Stimulated activated naive CD8-positive, alpha-beta T cell treated with anti-CD3 and anti-CD28 coated beads, Interleukin-15, Interleukin-2, amounts not matched to agents 100 ng/mL and 50 ng/mL, for 24 hours (primary cell): ENCODE results near the gene GRAMD2A.
"Not testable (repeated sequence)": the region's sequence is repeated elsewhere in the genome, so short reads cannot be mapped to it uniquely, and the experiment has no call there.

Experiments used
- H3K27ac Mint-ChIP-seq: one replicate; pipeline ENCODE4 v1.8.0; 2021; ENCODE audit warnings: mild to moderate bottlenecking, mixed read lengths
- H3K27me3 Mint-ChIP-seq: one replicate; pipeline ENCODE4 v1.8.0; 2021; ENCODE audit warnings: mixed read lengths
- H3K36me3 Mint-ChIP-seq: one replicate; pipeline ENCODE4 v1.8.0; 2021; ENCODE audit warnings: low read depth, mixed read lengths
- H3K4me1 Mint-ChIP-seq: one replicate; pipeline ENCODE4 v1.8.0; 2021; ENCODE audit warnings: low read depth, mixed read lengths
- H3K4me3 Mint-ChIP-seq: one replicate; pipeline ENCODE4 v1.8.0; 2021; ENCODE audit warnings: mild to moderate bottlenecking, mixed read lengths
- H3K9me3 Mint-ChIP-seq: one replicate; pipeline ENCODE4 v1.8.0; 2021; ENCODE audit warnings: mixed read lengths

GRAMD2A gene

DNA sequence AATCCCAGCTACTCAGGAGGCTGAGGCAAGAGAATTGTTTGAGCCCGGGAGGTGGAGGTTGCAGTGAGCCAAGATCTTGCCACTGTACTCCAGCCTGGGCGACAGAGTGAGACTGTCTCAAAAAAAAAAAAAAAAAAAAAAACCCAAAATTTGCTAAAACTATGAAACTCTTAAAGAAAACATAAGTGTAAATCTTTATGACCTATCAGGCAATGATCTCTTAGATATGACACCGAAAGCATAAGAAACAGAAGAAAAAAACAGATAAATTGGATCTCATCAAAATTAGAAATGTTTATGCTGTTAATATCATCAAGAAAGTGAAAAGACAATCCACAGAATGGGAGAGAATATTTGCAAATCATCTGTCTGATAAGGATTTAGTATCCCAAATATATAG, 15.3 kb downstream of the GRAMD2A start:
- Mint-ChIP-seq H3K9me3 (no peaks in the 10 kb centered on the region), H3K27me3 (peaks cover 37% of the 10 kb centered on the region), H3K4me1 (no peaks in the 10 kb centered on the region), H3K4me3 (no peak overlapping the region), H3K27ac (no peak overlapping the region), H3K36me3 (no peaks in the 10 kb centered on the region)

DNA sequence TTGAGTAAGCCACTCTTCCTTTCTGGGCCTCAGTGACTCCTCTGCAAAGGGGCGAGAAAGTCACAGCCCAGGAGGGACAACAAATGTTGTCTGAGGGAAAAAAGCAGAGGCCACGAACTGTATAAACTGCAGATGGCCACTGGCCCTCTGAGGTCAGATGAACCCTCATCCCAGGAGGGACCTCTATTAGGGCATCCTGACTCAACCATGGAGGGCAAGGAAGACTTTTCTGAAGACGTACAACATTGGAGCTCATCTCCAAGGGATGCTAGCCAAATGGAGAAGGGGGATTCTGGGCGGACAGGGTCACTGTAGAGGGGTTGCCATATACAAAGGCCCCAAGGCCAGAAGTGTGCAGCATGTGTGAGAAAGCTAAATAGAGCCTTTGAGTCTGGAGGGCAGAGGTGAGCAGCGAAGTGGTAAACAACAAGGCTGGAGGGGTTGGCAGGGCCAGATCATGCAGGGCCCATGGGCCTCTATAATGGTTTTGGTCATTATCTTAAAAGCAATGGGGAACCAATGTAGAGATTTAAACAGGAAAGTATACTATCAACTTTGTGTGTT, 16.7 kb downstream of the GRAMD2A start:
- peaks cover 37% of the 10 kb centered on the region for H3K27me3 Mint-ChIP-seq
- no peak overlapping the region for H3K27ac Mint-ChIP-seq
- H3K4me1 Mint-ChIP-seq, result no peaks in the 10 kb centered on the region
- H3K4me3 Mint-ChIP-seq, result no peak overlapping the region
- no peaks in the 10 kb centered on the region for H3K9me3 Mint-ChIP-seq
- no peaks in the 10 kb centered on the region for H3K36me3 Mint-ChIP-seq

DNA sequence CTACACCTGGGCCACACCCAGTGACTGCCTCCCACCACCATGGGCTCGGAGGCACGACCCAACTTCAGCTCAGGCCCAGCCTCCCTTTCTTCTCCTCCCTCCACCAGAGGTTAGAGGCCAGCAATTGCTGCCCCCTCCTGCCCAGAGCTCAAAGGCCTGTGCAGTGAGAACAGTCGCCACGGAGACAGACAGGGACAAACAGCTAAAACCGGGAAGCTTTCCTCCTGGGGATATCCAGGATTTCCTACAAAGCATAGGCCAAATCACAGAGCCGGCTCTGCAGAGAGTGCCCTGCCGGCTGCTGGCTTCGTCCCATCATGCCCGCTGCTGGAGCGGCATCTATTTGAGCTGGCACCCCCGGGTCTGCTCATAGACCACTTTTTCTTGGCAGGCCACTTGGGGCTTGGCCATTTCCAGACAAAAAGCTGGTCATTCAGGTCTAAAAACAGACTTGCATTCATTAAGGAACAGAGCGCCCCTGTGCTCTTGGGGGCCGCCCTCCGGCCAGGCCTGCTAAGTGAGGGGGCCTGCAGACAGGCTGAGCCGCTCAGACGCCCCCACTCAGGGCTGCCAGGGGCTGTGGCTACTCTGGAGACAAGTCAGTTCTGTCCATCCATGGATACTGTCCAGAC, 17.5 kb downstream of the GRAMD2A start:
- Mint-ChIP-seq H3K4me1 (no peaks in the 10 kb centered on the region), H3K9me3 (no peaks in the 10 kb centered on the region), H3K4me3 (no peak overlapping the region), H3K36me3 (no peaks in the 10 kb centered on the region), H3K27ac (no peak overlapping the region), H3K27me3 (peaks cover 32% of the 10 kb centered on the region)

DNA sequence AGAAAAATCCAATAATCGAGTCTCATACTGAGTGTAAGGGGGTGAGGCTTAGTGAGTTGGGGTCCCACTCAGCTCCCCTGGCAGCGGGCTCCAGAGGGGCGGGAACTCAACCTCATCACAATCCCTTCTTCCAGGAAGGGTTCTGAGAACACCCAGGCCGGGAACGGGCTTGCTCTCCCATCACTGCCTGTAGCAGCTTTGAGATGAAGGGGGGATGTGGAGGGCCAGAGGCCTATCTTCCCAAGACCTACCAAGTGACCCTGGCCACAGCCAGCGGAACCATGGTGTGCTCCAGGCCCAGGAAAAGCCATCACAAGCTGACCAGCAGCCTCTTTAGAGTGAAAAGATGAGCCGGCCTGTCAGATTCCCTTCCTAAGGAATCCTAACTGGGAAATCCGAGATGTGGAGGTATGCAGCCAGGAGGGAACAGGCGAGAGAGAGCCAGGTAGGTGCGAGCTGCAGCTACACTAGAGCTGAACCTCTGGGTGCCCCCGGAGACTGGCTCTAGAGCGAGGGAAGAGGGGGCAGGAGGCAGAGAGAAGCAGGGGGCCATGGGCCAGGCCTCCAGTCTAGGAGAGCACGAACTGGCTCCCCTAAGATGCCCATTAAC, 18.5 kb downstream of the GRAMD2A start:
- Mint-ChIP-seq H3K9me3 (no peaks in the 10 kb centered on the region), H3K36me3 (no peaks in the 10 kb centered on the region), H3K27me3 (peaks cover 28% of the 10 kb centered on the region), H3K27ac (no peak overlapping the region), H3K4me1 (no peaks in the 10 kb centered on the region), H3K4me3 (no peak overlapping the region)

DNA sequence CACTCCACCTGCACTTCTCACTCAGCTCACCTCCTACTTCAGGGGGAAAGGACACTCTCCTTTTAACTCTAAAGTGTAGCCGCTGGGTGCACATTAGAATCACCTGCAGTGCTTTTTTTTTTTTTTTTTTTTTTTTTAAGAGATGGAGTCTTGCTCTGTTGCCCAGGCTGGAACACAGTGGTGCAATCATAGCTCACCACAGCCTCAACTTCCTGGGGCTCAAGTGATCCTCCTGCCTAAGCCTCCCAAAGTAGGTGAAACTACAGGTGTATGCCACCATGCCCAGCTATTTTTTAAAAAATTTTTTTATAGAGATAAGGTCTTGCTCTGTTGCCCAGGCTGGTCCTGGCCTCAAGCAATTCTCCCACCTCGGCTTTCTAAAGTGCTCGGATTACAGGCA, 20.8 kb downstream of the GRAMD2A start:
- no peak overlapping the region for H3K27ac Mint-ChIP-seq
- H3K9me3 Mint-ChIP-seq, result no peaks in the 10 kb centered on the region
- no peak overlapping the region for H3K4me3 Mint-ChIP-seq
- no peaks in the 10 kb centered on the region for H3K36me3 Mint-ChIP-seq
- peaks cover 14% of the 10 kb centered on the region for H3K27me3 Mint-ChIP-seq
- H3K4me1 Mint-ChIP-seq, result no peaks in the 10 kb centered on the region

DNA sequence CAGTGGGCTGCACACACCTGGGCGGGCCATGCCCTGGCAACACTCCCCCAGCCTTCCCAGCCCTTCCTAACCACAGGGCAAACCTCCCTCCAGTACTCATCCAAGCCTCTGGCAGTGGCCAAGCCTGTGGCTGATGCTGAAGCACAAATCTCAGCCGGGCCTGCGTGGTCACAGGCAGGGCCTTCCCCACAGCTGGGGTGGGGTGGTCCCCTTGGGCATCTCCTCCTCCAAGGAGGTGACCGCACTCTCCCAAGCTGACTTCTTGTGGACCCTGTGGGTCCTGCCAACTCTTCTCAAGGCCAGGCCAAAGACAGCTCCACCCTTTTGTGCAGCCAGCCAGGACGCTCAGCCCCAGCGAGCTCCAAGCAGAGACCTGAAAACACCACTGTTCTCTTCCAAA, 21.4 kb downstream of the GRAMD2A start:
- Mint-ChIP-seq H3K27ac (no peak overlapping the region), H3K4me3 (no peak overlapping the region), H3K9me3 (no peaks in the 10 kb centered on the region), H3K27me3 (peaks cover 8% of the 10 kb centered on the region), H3K36me3 (no peaks in the 10 kb centered on the region), H3K4me1 (no peaks in the 10 kb centered on the region)

DNA sequence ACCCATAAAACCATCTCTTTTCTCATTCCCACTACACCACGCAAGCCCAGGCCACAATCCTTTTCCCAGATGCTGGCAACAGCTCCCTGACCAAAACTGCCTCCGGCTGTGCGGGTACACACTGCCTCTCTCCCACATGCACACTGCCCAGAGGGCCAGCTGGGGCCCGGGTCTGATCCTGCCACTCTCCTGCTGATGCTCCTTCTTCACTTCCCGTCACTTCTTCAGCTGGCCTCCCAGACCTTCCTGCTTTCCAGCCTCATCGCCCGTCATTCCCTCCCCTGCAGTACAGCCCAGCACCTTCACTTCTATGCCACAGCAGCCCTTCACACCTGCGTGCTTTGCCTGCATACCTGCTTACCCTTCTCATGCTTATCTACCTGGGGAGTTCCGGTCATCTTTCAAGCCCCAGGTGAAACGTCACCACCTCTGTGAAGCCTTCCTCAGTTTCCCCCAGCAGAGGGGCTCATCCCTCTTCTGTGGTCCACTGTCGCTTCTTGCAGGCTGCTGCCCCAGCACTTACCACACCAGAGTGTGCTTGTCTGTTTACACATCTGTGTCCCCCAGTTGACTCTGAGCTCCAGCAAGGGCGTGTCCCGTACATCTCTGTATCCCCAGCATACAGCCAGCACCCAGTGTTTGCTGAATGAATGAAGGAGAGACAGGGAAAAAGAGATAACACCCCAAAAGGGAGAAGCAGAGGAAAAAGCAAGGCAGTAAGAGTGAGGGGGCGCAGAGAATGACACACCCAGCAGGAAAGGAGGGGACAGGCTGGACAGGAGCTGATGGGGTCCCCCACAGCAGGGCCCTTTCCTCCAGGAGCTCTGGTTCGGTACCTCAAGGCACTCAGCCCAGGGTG, 22.2 kb downstream of the GRAMD2A start:
- Mint-ChIP-seq H3K9me3 (no peaks in the 10 kb centered on the region), H3K4me3 (no peak overlapping the region), H3K27me3 (peaks cover 3% of the 10 kb centered on the region), H3K27ac (no peak overlapping the region), H3K36me3 (no peaks in the 10 kb centered on the region), H3K4me1 (no peaks in the 10 kb centered on the region)

DNA sequence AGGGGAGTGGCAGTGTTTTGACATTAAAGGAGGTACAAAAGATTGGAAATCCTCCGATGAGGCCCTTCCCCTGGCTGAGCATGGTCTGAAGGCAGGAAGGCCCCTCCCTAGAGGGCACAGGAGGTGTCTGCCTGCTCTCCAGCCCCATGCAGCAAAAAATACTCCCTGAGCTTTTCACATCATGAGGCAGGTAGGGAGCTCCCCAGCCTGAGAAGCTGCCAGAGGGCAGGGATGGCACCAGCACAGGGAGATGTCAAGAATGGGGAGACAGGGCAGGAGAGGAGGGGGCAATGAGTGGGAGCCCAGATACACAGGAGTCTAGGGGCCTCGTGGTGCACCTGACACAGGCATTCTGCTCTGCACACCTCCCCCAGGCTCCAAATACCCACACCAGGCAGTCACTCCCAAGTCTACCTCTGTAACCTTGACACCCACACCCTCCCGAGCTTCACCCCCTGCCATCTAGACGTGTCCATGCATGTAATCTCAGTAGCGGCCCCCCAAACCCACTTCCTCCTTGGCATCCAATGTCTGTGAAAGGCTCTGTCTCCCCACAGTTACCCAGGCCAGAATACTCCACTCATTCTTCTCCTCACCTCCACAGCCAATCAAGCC, 22.9 kb downstream of the GRAMD2A start:
- peaks cover 3% of the 10 kb centered on the region for H3K27me3 Mint-ChIP-seq
- no peaks in the 10 kb centered on the region for H3K36me3 Mint-ChIP-seq
- no peak overlapping the region for H3K4me3 Mint-ChIP-seq
- no peaks in the 10 kb centered on the region for H3K4me1 Mint-ChIP-seq
- H3K9me3 Mint-ChIP-seq, result no peaks in the 10 kb centered on the region
- H3K27ac Mint-ChIP-seq, result no peak overlapping the region

DNA sequence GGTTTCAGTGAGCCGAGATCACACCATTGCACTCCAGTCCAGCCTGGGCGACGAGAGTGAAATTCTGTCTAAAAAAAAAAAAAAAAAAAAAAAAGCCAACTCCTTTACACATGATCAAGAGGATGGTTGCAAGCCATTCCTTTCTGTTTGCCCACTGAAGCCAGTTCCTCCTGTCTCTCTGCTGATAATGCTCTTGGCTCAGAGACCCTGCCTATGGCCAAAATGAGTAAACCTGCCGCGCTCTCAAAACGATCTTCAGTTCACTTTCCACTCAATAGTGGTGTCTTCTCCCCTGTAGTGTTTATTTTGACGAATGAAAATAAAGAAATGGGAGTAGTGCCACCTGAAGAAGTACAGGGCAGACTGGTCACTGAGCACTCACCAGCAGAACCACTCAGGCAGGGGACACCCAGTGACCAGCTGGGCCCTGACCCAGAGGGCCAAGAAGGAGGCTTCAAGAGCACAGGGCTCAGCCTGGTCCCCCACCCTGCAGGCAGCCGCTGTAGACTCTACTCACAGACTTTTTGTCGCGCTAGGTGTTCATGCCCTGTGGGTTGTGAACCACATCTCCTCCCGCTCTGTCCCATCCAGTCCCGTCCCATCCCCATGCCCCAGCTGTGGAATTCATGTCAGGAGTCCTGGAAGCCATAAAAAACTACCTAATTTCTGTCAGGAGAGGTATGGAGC, 23.6 kb downstream of the GRAMD2A start:
- Mint-ChIP-seq H3K4me1 (no peaks in the 10 kb centered on the region), H3K27me3 (peaks cover 3% of the 10 kb centered on the region), H3K27ac (no peak overlapping the region), H3K9me3 (no peaks in the 10 kb centered on the region), H3K4me3 (no peak overlapping the region), H3K36me3 (no peaks in the 10 kb centered on the region)

DNA sequence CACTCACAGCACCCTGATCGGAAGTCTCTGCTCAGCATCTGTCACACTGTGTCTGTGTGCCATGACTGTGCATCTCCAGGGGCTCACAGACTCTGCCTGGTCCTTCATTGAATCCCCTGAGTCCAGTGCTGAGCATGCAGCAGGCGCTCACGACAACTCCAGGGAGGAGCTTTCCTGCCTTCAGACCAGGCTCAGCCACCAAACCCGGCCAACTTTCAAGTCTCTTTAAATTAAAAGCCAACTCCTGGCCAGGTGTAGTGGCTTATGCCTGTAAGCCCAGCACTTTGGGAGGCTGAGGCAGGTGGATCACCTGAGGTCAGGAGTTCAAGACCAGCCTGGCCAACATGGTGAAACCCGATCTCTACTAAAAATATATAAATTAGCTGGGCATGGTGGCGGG, 24.2 kb downstream of the GRAMD2A start:
- Mint-ChIP-seq H3K27ac (no peak overlapping the region), H3K4me3 (no peak overlapping the region), H3K27me3 (peaks cover 3% of the 10 kb centered on the region), H3K9me3 (no peaks in the 10 kb centered on the region), H3K4me1 (no peaks in the 10 kb centered on the region), H3K36me3 (no peaks in the 10 kb centered on the region)

DNA sequence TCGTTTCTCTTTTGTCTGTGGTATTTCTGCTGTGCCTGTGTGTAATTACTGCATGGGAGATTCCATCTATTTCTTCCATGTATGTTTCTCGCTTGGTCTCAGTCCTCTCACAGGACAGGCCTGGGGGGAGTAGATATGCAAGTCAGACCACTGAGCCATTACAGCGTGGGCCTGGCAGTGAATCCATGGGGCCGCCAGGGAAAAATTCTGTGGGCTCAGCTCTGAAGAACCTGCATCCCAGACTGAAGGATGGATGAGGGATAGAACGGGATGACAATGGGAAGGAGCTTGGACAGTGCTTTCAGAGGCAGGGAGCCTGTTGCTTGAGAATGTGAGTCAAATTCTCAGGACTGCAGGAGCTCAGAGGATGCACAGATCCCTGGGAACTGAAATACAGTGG, 24.8 kb downstream of the GRAMD2A start:
- H3K27me3 Mint-ChIP-seq, result peaks cover 3% of the 10 kb centered on the region
- no peaks in the 10 kb centered on the region for H3K36me3 Mint-ChIP-seq
- no peak overlapping the region for H3K4me3 Mint-ChIP-seq
- no peaks in the 10 kb centered on the region for H3K4me1 Mint-ChIP-seq
- H3K9me3 Mint-ChIP-seq, result no peaks in the 10 kb centered on the region
- no peak overlapping the region for H3K27ac Mint-ChIP-seq

DNA sequence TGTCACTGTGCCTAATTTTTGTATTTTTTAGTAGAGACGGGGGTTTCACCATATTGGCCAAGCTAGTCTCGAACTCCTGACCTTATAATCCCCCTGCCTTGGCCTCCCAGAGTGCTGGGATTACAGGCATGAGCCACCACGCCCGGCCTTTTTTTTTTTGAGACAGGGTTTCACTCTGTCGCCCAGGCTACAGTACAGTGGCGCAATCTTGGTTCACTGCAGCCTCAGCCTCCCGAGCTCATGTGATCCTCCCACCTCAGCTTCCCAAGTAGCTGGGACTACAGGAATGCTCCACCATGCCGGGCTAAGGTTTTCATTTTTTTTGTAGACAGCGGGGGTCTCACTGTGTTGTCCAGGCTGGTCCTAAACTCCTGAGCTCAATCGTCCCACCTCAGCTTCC, 25.6 kb downstream of the GRAMD2A start:
- not testable (repeated sequence) for H3K27ac Mint-ChIP-seq, H3K27me3 Mint-ChIP-seq, H3K9me3 Mint-ChIP-seq, H3K4me3 Mint-ChIP-seq, H3K36me3 Mint-ChIP-seq, H3K4me1 Mint-ChIP-seq

DNA sequence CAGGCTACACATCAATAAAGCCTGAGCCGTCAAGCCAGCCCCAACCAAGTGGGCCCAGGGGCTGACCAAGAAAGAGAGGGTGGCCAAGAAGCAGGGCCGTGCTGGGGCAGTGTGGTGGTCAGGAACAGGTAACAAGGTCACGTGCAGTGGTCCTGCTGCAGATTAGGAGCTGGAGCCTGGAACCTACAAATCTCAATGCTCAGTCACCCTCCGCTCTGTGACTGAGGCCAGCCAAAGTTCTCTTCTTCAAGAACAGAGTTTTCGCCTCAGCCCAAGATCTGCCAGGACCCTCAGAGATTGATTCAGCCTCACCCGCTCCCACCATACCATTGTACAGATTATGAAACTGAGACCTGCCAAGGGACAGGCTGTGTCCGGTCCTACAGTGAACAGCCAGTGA, 26.9 kb downstream of the GRAMD2A start:
- no peaks in the 10 kb centered on the region for H3K4me1 Mint-ChIP-seq
- H3K9me3 Mint-ChIP-seq, result no peaks in the 10 kb centered on the region
- H3K27me3 Mint-ChIP-seq, result peaks cover 3% of the 10 kb centered on the region
- no peak overlapping the region for H3K4me3 Mint-ChIP-seq
- H3K36me3 Mint-ChIP-seq, result no peaks in the 10 kb centered on the region
- H3K27ac Mint-ChIP-seq, result no peak overlapping the region

DNA sequence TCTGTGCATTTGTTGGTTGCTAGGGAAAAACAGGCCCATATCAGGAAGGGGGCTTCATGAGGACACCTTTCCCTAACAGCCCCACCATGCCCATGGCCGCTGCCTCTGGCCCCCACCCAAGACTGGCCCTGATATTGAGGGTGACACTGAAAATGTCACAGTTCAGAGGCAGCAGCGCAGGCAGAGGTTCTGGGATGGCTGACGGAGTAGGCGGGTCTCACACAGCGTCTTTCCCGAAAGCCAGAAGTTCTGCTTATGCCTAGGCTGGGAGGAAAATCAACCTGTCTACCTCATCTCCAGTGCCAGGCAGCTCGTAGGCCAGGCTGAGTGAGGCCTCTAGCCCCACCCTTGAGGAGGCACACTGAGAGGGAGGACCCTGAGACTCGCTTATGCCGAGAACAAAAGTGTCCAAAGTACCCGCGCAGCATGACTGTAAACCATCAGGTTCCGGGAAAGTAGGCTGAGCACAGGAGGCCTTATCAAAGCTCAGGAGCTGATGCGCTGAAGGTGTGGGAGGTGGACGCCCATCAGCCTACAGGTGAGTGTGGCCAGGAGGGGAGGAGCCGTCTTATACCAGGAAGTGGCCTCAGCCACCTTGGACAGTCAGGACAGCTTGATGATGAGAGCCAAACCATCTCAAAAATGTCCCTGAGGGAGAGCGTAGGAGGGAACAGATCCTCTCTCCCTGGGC, 27.5 kb downstream of the GRAMD2A start:
- no peak overlapping the region for H3K4me3 Mint-ChIP-seq
- peaks cover 3% of the 10 kb centered on the region for H3K27me3 Mint-ChIP-seq
- no peak overlapping the region for H3K27ac Mint-ChIP-seq
- no peaks in the 10 kb centered on the region for H3K36me3 Mint-ChIP-seq
- no peaks in the 10 kb centered on the region for H3K9me3 Mint-ChIP-seq
- no peaks in the 10 kb centered on the region for H3K4me1 Mint-ChIP-seq
